HTR-8/SVneo (cell line): ENCODE data around the gene STAT5A.
"Not testable (repeated sequence)": the region's sequence is repeated elsewhere in the genome, so short reads cannot be mapped to it uniquely, and the experiment has no call there.

Experiments
- DNase-seq: peaks from one replicate; pipeline ENCODE4 v3.0.0; 2011; ENCODE audit warnings: low spot score, mixed read lengths; ENCODE audit not compliant: insufficient read length
- FAIRE-seq: peaks from 2 replicates; lab custom pipeline; 2011; peaks lifted over from hg19 to GRCh38; lab: Jason Lieb, UNC

STAT5A gene

GRCh38 chr17:42283241-42284023, 4.9 kb upstream of the STAT5A start:
- FAIRE-seq (no peak), DNase-seq (no peak)

- FAIRE-seq, result no peak
- DNase-seq, result no peak
Observed at GRCh38 chr17:42284024-42284369, 4.3 kb upstream of the STAT5A start.

- FAIRE-seq (no peak), DNase-seq (no peak)
Observed at GRCh38 chr17:42284566-42284965, 3.7 kb upstream of the STAT5A start.

- no peak for FAIRE-seq
Observed at GRCh38 chr17:42285346-42286050, 2.8 kb upstream of the STAT5A start.

GRCh38 chr17:42286411-42287221, 1.7 kb upstream of the STAT5A start:
- DNase-seq (no peak), FAIRE-seq (no peak)

More at GRCh38 chr17:42285346-42286050, 2.8 kb upstream of the STAT5A start:
- DNase-seq, result no peak

GRCh38 chr17:42287305-42287976, 857 bp upstream of the STAT5A start:
- FAIRE-seq (peak; percentile 65), DNase-seq (no peak)

- FAIRE-seq, result no peak
Observed at GRCh38 chr17:42288803-42289610, 709 bp downstream of the STAT5A start.

GRCh38 chr17:42289611-42290181, 1.4 kb downstream of the STAT5A start:
- FAIRE-seq (no peak), DNase-seq (no peak)

More at GRCh38 chr17:42288803-42289610, 709 bp downstream of the STAT5A start:
- DNase-seq, result no peak

GRCh38 chr17:42290577-42290976, 2.3 kb downstream of the STAT5A start:
- DNase-seq (no peak), FAIRE-seq (no peak)

- DNase-seq, result no peak
- FAIRE-seq, result no peak
Observed at GRCh38 chr17:42291129-42291528, 2.8 kb downstream of the STAT5A start.

- no peak for DNase-seq
- FAIRE-seq, result no peak
Observed at GRCh38 chr17:42294469-42295398, 6.4 kb downstream of the STAT5A start.

- FAIRE-seq, result no peak
- no peak for DNase-seq
Observed at GRCh38 chr17:42296012-42296411, 7.7 kb downstream of the STAT5A start.

- not testable (repeated sequence) for DNase-seq
- FAIRE-seq, result peak; percentile 9
Observed at GRCh38 chr17:42297775-42298174, 9.5 kb downstream of the STAT5A start.

GRCh38 chr17:42299361-42299760, 11.1 kb downstream of the STAT5A start:
- not testable (repeated sequence) for FAIRE-seq, DNase-seq

- FAIRE-seq, DNase-seq: not testable (repeated sequence)
Observed at GRCh38 chr17:42299913-42300312, 11.6 kb downstream of the STAT5A start.

- FAIRE-seq, result no peak
Observed at GRCh38 chr17:42301022-42301421, 12.7 kb downstream of the STAT5A start.

GRCh38 chr17:42303694-42304093, 15.4 kb downstream of the STAT5A start:
- FAIRE-seq (no peak), DNase-seq (no peak)

More at GRCh38 chr17:42301022-42301421, 12.7 kb downstream of the STAT5A start:
- DNase-seq, result no peak
